ENCODE measurements around the gene GALNT13.

Gene GALNT13

DNA sequence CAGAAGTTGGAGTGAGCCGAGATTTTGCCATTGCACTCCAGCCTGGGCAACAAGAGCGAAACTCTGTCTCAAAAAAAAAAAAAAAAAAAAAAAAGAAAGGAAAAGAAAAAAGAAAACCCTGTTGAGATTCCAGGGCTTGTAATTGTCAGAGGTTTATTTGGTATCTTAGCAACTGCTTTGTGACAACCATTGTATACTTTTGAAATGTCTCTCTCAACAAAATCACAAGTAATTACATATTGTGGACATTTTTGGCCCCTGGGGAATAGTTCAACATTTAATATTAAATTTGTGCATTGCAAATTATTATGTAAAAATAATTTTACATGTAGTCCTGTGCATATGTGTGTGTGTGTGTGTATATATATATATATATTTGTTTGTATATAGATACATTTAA lies 270.8 kb downstream of the GALNT13 start:
- Histone ChIP-seq H3F3A (ENCODE audit: low read depth) (no peaks in the 10 kb centered on the region), H3K79me2 (ENCODE audit: insufficient read depth, low read length) (no peaks in the 10 kb centered on the region), H3K4me3 (ENCODE audit: low read length, poor library complexity, severe bottlenecking) (no peak overlapping the region), H3K9me3 (ENCODE audit: insufficient read depth, low read depth, low read length) (no peaks in the 10 kb centered on the region), H3K4me1 (ENCODE audit: insufficient read depth, low read length, poor library complexity, severe bottlenecking) (no peaks in the 10 kb centered on the region), H3K36me3 (ENCODE audit: insufficient read depth, low read length) (no peaks in the 10 kb centered on the region), H2AFZ (ENCODE audit: low read length) (no peak overlapping the region), H3K4me2 (ENCODE audit: low read depth, low read length, poor library complexity, severe bottlenecking) (no peak overlapping the region), H3K27me3 (ENCODE audit: insufficient read depth, low read length, poor library complexity, severe bottlenecking) (no peaks in the 10 kb centered on the region), H3K9me2 (replicated peaks; ENCODE audit: low read depth, low read length) (no peaks in the 10 kb centered on the region), H4K20me1 (ENCODE audit: insufficient read depth, low read length, poor library complexity, severe bottlenecking) (no peaks in the 10 kb centered on the region), H3K9ac (ENCODE audit: low read depth, low read length, poor library complexity, severe bottlenecking) (no peak overlapping the region)
- TF ChIP-seq, protein P1, sequence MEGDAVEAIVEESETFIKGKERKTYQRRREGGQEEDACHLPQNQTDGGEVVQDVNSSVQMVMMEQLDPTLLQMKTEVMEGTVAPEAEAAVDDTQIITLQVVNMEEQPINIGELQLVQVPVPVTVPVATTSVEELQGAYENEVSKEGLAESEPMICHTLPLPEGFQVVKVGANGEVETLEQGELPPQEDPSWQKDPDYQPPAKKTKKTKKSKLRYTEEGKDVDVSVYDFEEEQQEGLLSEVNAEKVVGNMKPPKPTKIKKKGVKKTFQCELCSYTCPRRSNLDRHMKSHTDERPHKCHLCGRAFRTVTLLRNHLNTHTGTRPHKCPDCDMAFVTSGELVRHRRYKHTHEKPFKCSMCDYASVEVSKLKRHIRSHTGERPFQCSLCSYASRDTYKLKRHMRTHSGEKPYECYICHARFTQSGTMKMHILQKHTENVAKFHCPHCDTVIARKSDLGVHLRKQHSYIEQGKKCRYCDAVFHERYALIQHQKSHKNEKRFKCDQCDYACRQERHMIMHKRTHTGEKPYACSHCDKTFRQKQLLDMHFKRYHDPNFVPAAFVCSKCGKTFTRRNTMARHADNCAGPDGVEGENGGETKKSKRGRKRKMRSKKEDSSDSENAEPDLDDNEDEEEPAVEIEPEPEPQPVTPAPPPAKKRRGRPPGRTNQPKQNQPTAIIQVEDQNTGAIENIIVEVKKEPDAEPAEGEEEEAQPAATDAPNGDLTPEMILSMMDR (conservative IDR thresholded peaks at IDR 0.05; ENCODE audit: low read length) = no peak
- TF ChIP-seq EZH2phosphoT487 (IDR thresholded peaks at IDR 0.05; ENCODE audit: borderline replicate concordance) = no peak

DNA sequence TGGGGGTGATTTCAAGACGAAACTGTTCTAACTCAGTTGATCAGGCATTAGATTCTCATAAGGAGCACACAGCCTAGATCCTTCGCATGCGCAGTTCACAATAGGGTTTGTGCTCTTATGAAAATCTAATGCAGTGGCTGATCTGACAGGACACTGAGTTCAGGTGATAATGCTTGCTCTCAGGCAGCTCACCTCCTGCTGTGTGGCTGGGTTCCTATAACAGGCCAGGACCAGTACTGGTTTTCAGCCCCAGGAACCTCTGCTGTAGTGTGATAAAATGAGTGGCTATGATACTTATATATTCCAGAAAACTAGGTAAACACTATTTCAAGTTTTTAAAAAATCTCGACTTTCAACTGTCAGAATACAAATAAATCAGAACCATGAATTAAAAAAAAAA lies 271.4 kb downstream of the GALNT13 start:
- Histone ChIP-seq H3K9me2 (replicated peaks; ENCODE audit: low read depth, low read length) (no peaks in the 10 kb centered on the region), H3K36me3 (ENCODE audit: insufficient read depth, low read length) (no peaks in the 10 kb centered on the region), H3K4me1 (ENCODE audit: insufficient read depth, low read length, poor library complexity, severe bottlenecking) (no peaks in the 10 kb centered on the region), H3K4me3 (ENCODE audit: low read length, poor library complexity, severe bottlenecking) (no peak overlapping the region), H3K9ac (ENCODE audit: low read depth, low read length, poor library complexity, severe bottlenecking) (no peak overlapping the region), H3K4me2 (ENCODE audit: low read depth, low read length, poor library complexity, severe bottlenecking) (no peak overlapping the region), H3K9me3 (ENCODE audit: insufficient read depth, low read depth, low read length) (no peaks in the 10 kb centered on the region), H4K20me1 (ENCODE audit: insufficient read depth, low read length, poor library complexity, severe bottlenecking) (no peaks in the 10 kb centered on the region), H2AFZ (ENCODE audit: low read length) (no peak overlapping the region), H3K79me2 (ENCODE audit: insufficient read depth, low read length) (no peaks in the 10 kb centered on the region), H3F3A (ENCODE audit: low read depth) (no peaks in the 10 kb centered on the region), H3K27me3 (ENCODE audit: insufficient read depth, low read length, poor library complexity, severe bottlenecking) (no peaks in the 10 kb centered on the region)
- TF ChIP-seq, protein P1 (conservative IDR thresholded peaks at IDR 0.05; ENCODE audit: low read length) = no peak
- no peak for TF ChIP-seq EZH2phosphoT487 (IDR thresholded peaks at IDR 0.05; ENCODE audit: borderline replicate concordance)

DNA sequence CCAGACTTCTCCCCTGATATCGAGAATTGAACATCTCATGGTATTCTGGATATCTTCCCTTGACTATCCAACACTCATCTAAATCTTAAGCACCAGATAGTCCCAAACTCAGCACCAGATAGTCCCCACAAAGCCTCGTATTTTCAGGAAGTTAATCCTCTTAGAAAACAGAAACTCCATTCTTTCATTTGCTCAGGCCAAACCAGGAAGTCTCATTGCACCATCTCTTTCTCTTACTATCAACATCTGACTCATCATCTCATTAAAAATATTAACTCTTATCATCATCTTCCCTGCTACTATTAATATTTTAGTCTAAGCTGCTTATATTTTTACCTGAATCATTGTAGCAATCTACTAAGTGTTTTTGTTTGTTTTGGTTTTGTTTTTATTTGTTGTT lies 286.4 kb downstream of the GALNT13 start:
- no peaks in the 10 kb centered on the region for H3K36me3 ChIP-seq (ENCODE audit: insufficient read depth, low read length)
- H3K27me3 ChIP-seq (ENCODE audit: insufficient read depth, low read length, poor library complexity, severe bottlenecking) = no peaks in the 10 kb centered on the region
- H3K4me1 ChIP-seq (ENCODE audit: insufficient read depth, low read length, poor library complexity, severe bottlenecking) = no peaks in the 10 kb centered on the region
- no peak for TF ChIP-seq EZH2phosphoT487 (IDR thresholded peaks at IDR 0.05; ENCODE audit: borderline replicate concordance)
- TF ChIP-seq, protein P1 (conservative IDR thresholded peaks at IDR 0.05; ENCODE audit: low read length) = no peak
- no peaks in the 10 kb centered on the region for H4K20me1 ChIP-seq (ENCODE audit: insufficient read depth, low read length, poor library complexity, severe bottlenecking)
- H3K79me2 ChIP-seq (ENCODE audit: insufficient read depth, low read length) = no peaks in the 10 kb centered on the region
- H3F3A ChIP-seq (ENCODE audit: low read depth) = no peaks in the 10 kb centered on the region
- no peak overlapping the region for H3K9ac ChIP-seq (ENCODE audit: low read depth, low read length, poor library complexity, severe bottlenecking)
- H3K9me2 ChIP-seq (replicated peaks; ENCODE audit: low read depth, low read length) = no peaks in the 10 kb centered on the region
- no peak overlapping the region for H3K4me2 ChIP-seq (ENCODE audit: low read depth, low read length, poor library complexity, severe bottlenecking)
- H2AFZ ChIP-seq (ENCODE audit: low read length) = no peak overlapping the region
- H3K4me3 ChIP-seq (ENCODE audit: low read length, poor library complexity, severe bottlenecking) = no peak overlapping the region
- no peaks in the 10 kb centered on the region for H3K9me3 ChIP-seq (ENCODE audit: insufficient read depth, low read depth, low read length)
